SK-N-MC (cell line): ENCODE measurements around the gene PLXNA1.

Experiments
- DNase-seq: peaks from one replicate; pipeline ENCODE4 v3.0.0-alpha.2; 2011; ENCODE audit warnings: low read depth, low spot score
- H3K27ac ChIP-seq: fragments of 200-600 bp; sonication (generic); 2 replicates; pipeline ENCODE4 v1.5.1; 2016; ENCODE audit warnings: mixed run types
- H3K36me3 ChIP-seq: fragments of 200-600 bp; sonication (generic); 2 replicates; pipeline ENCODE4 v1.6.1; 2017; ENCODE audit warnings: antibody characterized with exemption, low read length, mixed read lengths; ENCODE audit not compliant: insufficient read depth
- H3K4me3 ChIP-seq: fragments of 200-600 bp; sonication (generic); 2 replicates; pipeline ENCODE4 v1.5.1; 2016
- H3K9ac ChIP-seq: fragments of 200-600 bp; sonication (generic); 2 replicates; pipeline ENCODE4 v1.8.0; 2017; ENCODE audit warnings: mixed run types, mixed read lengths; ENCODE audit not compliant: insufficient read length
- H3K9me3 ChIP-seq: fragments of 200-600 bp; sonication (generic); 2 replicates; pipeline ENCODE4 v1.6.1; 2017; ENCODE audit warnings: low read depth, mild to moderate bottlenecking, antibody characterized with exemption, low read length, moderate library complexity, mixed read lengths
- EZH2 ChIP-seq: fragments of 200-600 bp; sonication (generic); IDR thresholded peaks from one replicate; pipeline ENCODE4 v1.6.1; 2017; ENCODE audit warnings: antibody characterized with exemption
- FOXP2 ChIP-seq: optimal IDR thresholded peaks from 2 replicates; pipeline ENCODE3; 2011; ENCODE audit warnings: mild to moderate bottlenecking, moderate library complexity; ENCODE audit not compliant: insufficient read depth; ENCODE audit errors: extremely low read length, control extremely low read depth
- POLR2AphosphoS5 ChIP-seq: IDR thresholded peaks from 2 replicates; pipeline ENCODE4 v1.6.1; 2012; ENCODE audit warnings: mild to moderate bottlenecking, low read depth, low read length, borderline replicate concordance

PLXNA1 gene

DNA sequence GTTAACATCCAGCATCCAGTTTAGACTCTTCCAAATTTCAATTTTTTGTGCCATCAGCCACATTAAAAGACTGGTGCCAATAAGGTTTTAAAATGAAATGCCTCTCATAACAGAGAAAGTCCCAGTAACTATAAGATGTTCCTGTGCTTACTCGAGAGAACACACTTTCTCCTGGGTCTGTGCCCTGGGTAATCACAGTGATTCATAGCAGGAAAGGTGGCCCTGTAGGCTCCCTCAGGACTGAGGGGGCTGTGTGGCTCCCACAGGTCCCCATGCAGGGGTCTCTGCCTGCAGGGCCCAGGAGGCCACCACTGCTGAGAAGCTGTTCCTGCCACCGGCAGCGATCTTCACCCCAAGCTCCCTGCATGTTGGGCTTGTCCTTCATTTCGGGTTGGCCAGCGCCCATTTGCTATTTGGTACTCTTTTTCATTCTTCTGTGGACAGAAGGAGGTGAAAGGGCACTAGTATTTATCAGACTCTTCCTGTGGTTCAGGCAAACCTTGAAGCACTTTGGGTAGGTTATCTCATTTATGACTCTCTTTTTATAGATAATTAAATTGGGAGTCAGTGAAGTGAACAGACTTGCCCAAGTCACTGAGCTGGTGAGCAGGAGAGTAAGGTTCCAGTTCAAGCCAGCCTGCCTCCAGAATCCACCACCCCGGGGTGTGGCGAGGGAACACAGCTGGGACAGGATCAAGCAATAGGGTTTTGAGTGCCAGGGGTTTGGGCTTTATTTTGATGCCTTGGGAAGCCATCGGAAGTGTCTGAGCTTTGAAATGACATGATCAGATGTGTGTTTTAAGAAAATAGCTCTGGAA lies 44.2 kb upstream of the PLXNA1 start:
- no peak overlapping the region for H3K9ac ChIP-seq
- H3K27ac ChIP-seq: no peak overlapping the region

DNA sequence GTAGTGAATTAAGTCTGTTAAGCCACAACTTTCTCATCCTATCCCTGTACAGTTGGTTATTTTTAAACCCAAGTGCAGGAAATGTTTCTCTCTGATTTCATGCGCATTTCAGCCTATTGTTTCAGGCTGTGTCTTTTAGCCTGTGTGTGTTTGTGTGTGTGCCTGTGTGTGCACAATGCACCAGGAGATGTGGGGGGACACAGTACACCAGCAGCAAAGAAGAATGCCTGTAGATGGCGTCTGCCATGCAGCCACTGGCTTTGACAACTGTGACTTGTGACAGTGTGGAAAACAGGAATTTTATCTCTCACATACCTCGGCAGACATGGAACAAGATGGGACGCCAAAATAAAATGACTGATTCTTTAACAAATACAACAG lies 43.6 kb upstream of the PLXNA1 start:
- no peak overlapping the region for H3K27ac ChIP-seq
- TF ChIP-seq POLR2AphosphoS5: no peak
- TF ChIP-seq FOXP2: no peak
- no peak for TF ChIP-seq EZH2

More for the DNA sequence above, 44.2 kb upstream of the PLXNA1 start:
- Histone ChIP-seq H3K9me3 (no peaks in the 10 kb centered on the region), H3K4me3 (no peak overlapping the region), H3K36me3 (no peaks in the 10 kb centered on the region)
- TF ChIP-seq EZH2 (no peak), POLR2AphosphoS5 (no peak), FOXP2 (no peak)
- no peak for DNase-seq

DNA sequence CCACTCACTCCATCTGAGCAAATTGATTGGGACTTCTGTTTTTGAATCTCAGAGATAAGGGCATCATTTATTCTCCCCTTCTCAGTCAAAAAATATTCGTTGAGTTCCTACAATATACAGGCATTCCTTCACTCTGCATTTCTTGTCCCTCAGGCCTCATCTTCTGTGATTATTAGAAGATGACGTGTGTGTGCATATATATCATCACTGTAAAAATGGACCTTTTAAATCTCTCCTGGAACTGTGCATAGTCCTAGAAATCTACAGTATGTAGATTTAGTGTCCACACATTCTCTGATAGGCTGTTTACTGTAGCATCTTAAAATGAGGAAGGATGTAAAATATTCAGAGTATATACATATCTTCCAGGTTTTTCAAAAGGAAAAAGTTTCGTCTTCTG lies 43.2 kb upstream of the PLXNA1 start:
- Histone ChIP-seq H3K36me3 (no peaks in the 10 kb centered on the region), H3K27ac (no peak overlapping the region), H3K9me3 (no peaks in the 10 kb centered on the region), H3K4me3 (no peak overlapping the region), H3K9ac (no peak overlapping the region)
- DNase-seq: no peak
- TF ChIP-seq EZH2 (no peak), FOXP2 (no peak), POLR2AphosphoS5 (no peak)

More for the DNA sequence above, 43.6 kb upstream of the PLXNA1 start:
- no peaks in the 10 kb centered on the region for H3K36me3 ChIP-seq
- H3K4me3 ChIP-seq: no peak overlapping the region
- H3K9ac ChIP-seq: no peak overlapping the region
- no peaks in the 10 kb centered on the region for H3K9me3 ChIP-seq
- no peak for DNase-seq

DNA sequence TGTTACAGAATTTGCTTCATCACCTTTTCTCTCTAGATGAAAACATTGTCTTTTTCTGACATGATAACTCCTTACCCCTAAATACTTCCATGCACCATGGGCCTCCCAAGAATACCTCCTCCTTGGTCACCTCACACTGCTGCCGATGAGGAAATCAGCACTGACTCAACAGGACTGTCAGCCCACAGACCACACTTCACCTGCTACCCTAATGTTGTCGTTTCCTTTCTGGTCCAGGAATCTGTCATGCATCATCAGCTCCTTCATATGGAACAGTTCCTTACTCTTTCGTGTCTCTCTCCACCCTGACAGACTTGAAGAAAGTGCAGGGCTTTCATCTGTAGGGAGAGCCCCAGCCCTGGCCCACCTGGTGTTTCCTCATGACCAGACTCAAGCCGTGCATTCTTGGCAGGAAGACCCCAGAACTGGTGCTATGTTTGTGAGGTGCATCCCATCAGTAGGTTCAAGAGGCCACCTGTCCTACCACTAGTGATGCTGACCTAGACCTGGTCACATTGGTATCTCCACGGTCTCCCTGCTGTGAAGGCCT lies 41.1 kb upstream of the PLXNA1 start:
- DNase-seq: no peak
- Histone ChIP-seq H3K9ac (no peak overlapping the region), H3K4me3 (no peak overlapping the region), H3K9me3 (no peaks in the 10 kb centered on the region), H3K27ac (no peak overlapping the region), H3K36me3 (no peaks in the 10 kb centered on the region)
- TF ChIP-seq POLR2AphosphoS5: no peak
- no peak for TF ChIP-seq EZH2
- no peak for TF ChIP-seq FOXP2

DNA sequence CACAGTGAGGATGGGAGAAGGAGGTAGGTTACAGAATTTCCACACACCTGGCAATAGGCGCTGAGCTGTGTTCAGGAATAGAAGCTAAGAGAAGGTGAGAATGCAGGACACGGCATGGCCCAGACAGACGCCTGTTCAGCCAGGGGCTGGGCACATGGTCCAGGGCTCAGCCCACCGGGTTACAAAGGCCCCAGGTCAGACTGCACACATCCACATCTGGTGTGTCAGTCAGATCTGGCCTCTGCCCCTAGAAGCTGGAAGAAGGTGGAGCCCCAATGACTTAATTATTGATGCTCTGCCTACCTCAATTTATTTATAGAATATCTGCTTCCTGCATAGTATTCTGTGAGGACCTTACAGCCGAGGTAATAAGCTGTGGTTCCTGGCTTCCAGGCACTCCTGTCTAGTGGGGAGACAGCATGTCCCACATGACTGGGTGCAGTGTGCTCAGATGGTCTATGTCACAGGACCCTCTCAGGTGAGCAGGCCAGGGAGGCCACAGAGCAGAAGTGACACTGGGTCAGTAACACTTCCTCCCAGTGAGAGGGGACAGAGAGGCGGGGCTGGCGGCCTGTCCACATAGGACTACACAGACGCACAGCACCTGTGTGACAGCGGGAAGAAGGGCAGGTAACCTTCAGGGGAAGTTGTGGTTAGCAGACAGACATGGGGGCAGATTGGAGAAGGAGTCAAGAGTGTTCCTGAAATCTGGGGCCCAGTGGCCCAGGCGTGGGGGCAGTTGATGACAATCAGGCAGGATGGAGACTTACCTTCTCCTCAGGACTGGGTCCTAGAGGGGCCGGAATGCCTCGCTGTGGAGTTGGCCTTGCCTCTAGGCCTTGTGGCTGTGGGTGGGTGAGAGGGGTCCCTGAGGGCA lies 38.6 kb upstream of the PLXNA1 start:
- H3K4me3 ChIP-seq: no peak overlapping the region
- no peak for TF ChIP-seq EZH2
- no peak for TF ChIP-seq POLR2AphosphoS5
- TF ChIP-seq FOXP2: no peak
- DNase-seq: no peak

DNA sequence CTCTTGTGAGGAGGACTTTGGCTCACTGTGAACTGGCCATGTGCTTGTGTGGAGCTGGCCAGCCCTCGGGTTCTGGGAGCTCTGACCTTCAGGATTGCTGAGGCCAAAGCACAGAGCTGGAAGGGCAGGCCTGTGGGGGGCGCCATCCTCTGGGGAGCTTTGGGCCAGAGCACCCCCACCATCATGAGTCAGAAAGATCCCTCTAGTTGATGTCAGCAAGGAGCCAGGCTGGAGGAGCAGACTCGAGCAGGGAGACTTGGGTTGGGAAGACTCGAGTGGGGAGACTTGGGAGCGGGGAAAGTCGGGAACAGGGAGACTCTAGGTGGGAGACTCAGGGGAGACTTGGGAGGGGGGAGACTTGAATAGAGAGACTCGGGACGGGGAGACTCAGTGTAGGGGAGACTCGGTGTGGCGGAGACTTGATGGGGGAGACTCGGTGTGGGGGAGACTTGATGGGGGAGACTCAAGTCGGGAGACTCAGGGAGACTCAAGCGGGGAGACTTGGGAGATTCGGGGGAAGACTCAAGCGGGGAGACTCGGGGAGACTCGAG lies 37.7 kb upstream of the PLXNA1 start:
- Histone ChIP-seq H3K9me3 (no peaks in the 10 kb centered on the region), H3K9ac (no peak overlapping the region), H3K4me3 (no peak overlapping the region), H3K36me3 (no peaks in the 10 kb centered on the region), H3K27ac (no peak overlapping the region)
- DNase-seq: no peak
- TF ChIP-seq FOXP2 (no peak), EZH2 (no peak), POLR2AphosphoS5 (no peak)

More for the DNA sequence above, 38.6 kb upstream of the PLXNA1 start:
- no peak overlapping the region for H3K27ac ChIP-seq
- no peak overlapping the region for H3K9ac ChIP-seq
- no peaks in the 10 kb centered on the region for H3K9me3 ChIP-seq
- H3K36me3 ChIP-seq: no peaks in the 10 kb centered on the region

DNA sequence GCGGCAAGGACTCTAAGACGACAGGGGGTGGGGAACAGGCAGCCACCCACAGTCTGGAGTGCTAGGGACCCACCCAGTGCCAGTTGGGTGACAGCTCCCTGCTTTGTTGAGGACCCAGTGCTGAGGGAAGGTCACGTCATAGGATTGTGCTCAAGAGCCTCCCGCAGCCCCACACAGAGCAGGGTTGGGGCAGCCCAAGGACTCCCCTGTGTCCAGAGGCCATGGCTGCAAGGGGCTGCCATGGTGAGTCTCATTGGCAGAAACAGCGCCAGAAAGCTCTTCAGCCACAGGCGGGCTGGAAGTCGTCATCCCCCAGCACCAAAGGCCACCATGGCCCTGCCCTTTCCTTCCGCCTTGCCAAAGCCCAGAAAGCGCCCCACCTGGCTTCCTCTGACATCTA lies 37.0 kb upstream of the PLXNA1 start:
- H3K9ac ChIP-seq: no peak overlapping the region

DNA sequence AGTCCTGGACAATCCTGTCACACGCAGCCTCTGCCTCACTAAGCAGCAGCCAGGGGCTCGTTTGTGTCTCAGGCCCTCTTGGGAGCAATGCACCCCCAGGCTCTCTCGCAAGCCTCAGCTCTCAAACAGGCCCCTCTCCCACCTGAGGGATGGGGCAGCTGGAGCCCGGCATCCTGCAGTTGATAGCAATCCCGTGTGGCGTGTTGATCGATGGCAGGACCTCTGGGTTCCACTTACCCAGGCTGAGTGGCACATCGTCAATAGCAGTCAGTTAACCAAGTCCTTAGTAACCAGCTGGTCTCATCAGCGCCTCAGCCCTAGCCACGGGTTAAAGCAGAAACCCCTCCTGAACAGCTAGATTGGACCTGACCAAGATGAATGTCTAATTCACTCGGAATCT lies 36.5 kb upstream of the PLXNA1 start:
- Histone ChIP-seq H3K9ac (no peak overlapping the region), H3K27ac (no peak overlapping the region), H3K36me3 (no peaks in the 10 kb centered on the region), H3K4me3 (no peak overlapping the region), H3K9me3 (no peaks in the 10 kb centered on the region)
- DNase-seq: no peak
- TF ChIP-seq FOXP2 (no peak), POLR2AphosphoS5 (no peak), EZH2 (no peak)

More for the DNA sequence above, 37.0 kb upstream of the PLXNA1 start:
- no peaks in the 10 kb centered on the region for H3K36me3 ChIP-seq
- H3K27ac ChIP-seq: no peak overlapping the region
- H3K4me3 ChIP-seq: no peak overlapping the region
- TF ChIP-seq POLR2AphosphoS5 (no peak), EZH2 (no peak), FOXP2 (no peak)
- DNase-seq: no peak
- H3K9me3 ChIP-seq: no peaks in the 10 kb centered on the region
